GM12878 (cell line): ENCODE data around the gene IL10. TPM values are rescaled to one million over a fixed set of nuclear protein-coding genes. Genes with fewer than 3 reads are reported as not detected.

ENCODE experiments used
- ASH2L ChIP-seq: fragments of 300-600, 200-600 bp; sonication (generic); IDR thresholded peaks from 2 replicates; pipeline ENCODE4 v1.6.1; 2017; ENCODE audit warnings: low read depth, mild to moderate bottlenecking, borderline replicate concordance
- ATF7 ChIP-seq: fragments of 450-650 bp; IDR thresholded peaks from 2 replicates; pipeline ENCODE4 v1.6.1; 2016; ENCODE audit warnings: low read depth, mild to moderate bottlenecking
- CBFB ChIP-seq: IDR thresholded peaks from 2 replicates; pipeline ENCODE4 v1.6.1; 2016; ENCODE audit warnings: antibody characterized with exemption, low read depth
- CHD4 ChIP-seq: fragments of 200-600 bp; sonication (generic); IDR thresholded peaks from 2 replicates; pipeline ENCODE4 v1.6.1; 2016; ENCODE audit warnings: mild to moderate bottlenecking
- EP300 ChIP-seq, 2 experiments: fragments of 150-350 bp in 1 of 2; IDR thresholded peaks; 2 replicates each; pipeline ENCODE4 v1.6.1; 2011 to 2012; ENCODE audit warnings: low read depth in 2 of 2, low read length in 2 of 2, borderline replicate concordance in 1 of 2, improper control_type of control experiment in 1 of 2, inconsistent platforms in 1 of 2; ENCODE audit not compliant: control insufficient read depth in 1 of 2
- GATAD2B ChIP-seq: fragments of 450-650 bp; conservative IDR thresholded peaks from 2 replicates; pipeline ENCODE4 v1.6.1; 2017; ENCODE audit warnings: low read depth, mild to moderate bottlenecking, moderate library complexity
- HCFC1 ChIP-seq: fragments of 150-350 bp; IDR thresholded peaks from 2 replicates; pipeline ENCODE4 v1.6.1; 2014; ENCODE audit warnings: low read length
- IKZF2 ChIP-seq, 2 experiments: fragments of 450-650 bp; IDR thresholded peaks; 2 replicates each; pipeline ENCODE4 v1.6.1; 2017; ENCODE audit warnings: mild to moderate bottlenecking in 2 of 2, moderate library complexity in 2 of 2
- IRF4 ChIP-seq: IDR thresholded peaks from 2 replicates; pipeline ENCODE4 v1.6.1; 2011; ENCODE audit warnings: low read depth, low read length
- NFIC ChIP-seq: IDR thresholded peaks from 2 replicates; pipeline ENCODE4 v1.6.1; 2012; ENCODE audit warnings: low read depth, mild to moderate bottlenecking, inconsistent platforms, low read length, moderate library complexity
- PAX5 ChIP-seq: IDR thresholded peaks from 2 replicates; pipeline ENCODE4 v1.6.1; 2011; ENCODE audit warnings: low read depth, low read length, borderline replicate concordance
- PAX8 ChIP-seq: fragments of 450-650 bp; IDR thresholded peaks from 2 replicates; pipeline ENCODE4 v1.6.1; 2017; ENCODE audit warnings: mild to moderate bottlenecking, moderate library complexity
- POLR2AphosphoS5 ChIP-seq: IDR thresholded peaks from 2 replicates; pipeline ENCODE4 v1.6.1; 2011; ENCODE audit warnings: mild to moderate bottlenecking, low read length, inconsistent platforms
- RAD21 ChIP-seq: IDR thresholded peaks from 2 replicates; pipeline ENCODE4 v1.6.1; 2011; ENCODE audit warnings: mild to moderate bottlenecking, low read depth, low read length, moderate library complexity; ENCODE audit not compliant: insufficient read depth
- RAD51 ChIP-seq: fragments of 450-650 bp; IDR thresholded peaks from 2 replicates; pipeline ENCODE4 v1.6.1; 2016; ENCODE audit warnings: moderate library complexity, mild to moderate bottlenecking, inconsistent platforms
- RBBP5 ChIP-seq: fragments of 200-600 bp; sonication (generic); conservative IDR thresholded peaks from 2 replicates; pipeline ENCODE4 v1.6.1; 2016
- SMAD1 ChIP-seq: fragments of 450-650 bp; IDR thresholded peaks from 2 replicates; pipeline ENCODE4 v1.6.1; 2018; ENCODE audit warnings: mild to moderate bottlenecking, low read depth; ENCODE audit not compliant: partially characterized antibody
- SMC3 ChIP-seq: IDR thresholded peaks from 2 replicates; pipeline ENCODE4 v1.6.1; 2011; ENCODE audit warnings: low read length, improper control_type of control experiment, borderline replicate concordance
- SREBF2 ChIP-seq: IDR thresholded peaks from 2 replicates; pipeline ENCODE4 v1.6.1; 2012; ENCODE audit warnings: mild to moderate bottlenecking, low read length
- SRF ChIP-seq, 2 experiments: IDR thresholded peaks; 2 replicates each; pipeline ENCODE4 v1.6.1; 2011; ENCODE audit warnings: low read depth in 2 of 2, low read length in 2 of 2, mild to moderate bottlenecking in 1 of 2, moderate library complexity in 1 of 2
- TCF12 ChIP-seq: IDR thresholded peaks from 2 replicates; pipeline ENCODE4 v1.6.1; 2011; ENCODE audit warnings: low read depth, mild to moderate bottlenecking, low read length
- TCF7 ChIP-seq: IDR thresholded peaks from 2 replicates; pipeline ENCODE4 v1.6.1; 2014; ENCODE audit warnings: antibody characterized with exemption, borderline replicate concordance
- WRNIP1 ChIP-seq: IDR thresholded peaks from 2 replicates; pipeline ENCODE4 v1.6.1; 2011; ENCODE audit warnings: low read depth, low read length, improper control_type of control experiment, borderline replicate concordance
- YY1 ChIP-seq: IDR thresholded peaks from 2 replicates; pipeline ENCODE4 v1.6.1; 2011; ENCODE audit warnings: low read depth, mild to moderate bottlenecking, low read length
- polyA plus RNA-seq, 11 experiments: library from polyadenylated mRNA; depleted of rRNA in 4 of 11; unstranded in 6 of 11; stranded (reverse) in 5 of 11; fragments of >200 nt; fragmentation: Nextera tagmentation in 4 of 11; fragmentation: Illumina TruSeq in 1 of 11; extraction: Ambion mirVana in 4 of 11; extraction: Trizol in 1 of 11; gene quantifications; 1 replicate in 1 of 11; 2 replicates in 10 of 11; pipeline versions ENCODE4 v1.2.1 to v1.2.3, GENCODE V29; 2011 to 2016; ENCODE audit warnings: inconsistent platforms in 2 of 11, missing spikeins in 2 of 11, low read depth in 1 of 11
- total RNA-seq, 4 experiments: library from RNA; depleted of rRNA in 3 of 4; stranded (reverse); fragments of >200 nt in 3 of 4; fragmentation: Illumina TruSeq in 1 of 4; extraction: Trizol in 1 of 4; gene quantifications; 2 replicates each; pipeline versions ENCODE4 v1.2.1 to v1.2.3, GENCODE V29; 2013 to 2021
- TF ChIP-seq, protein P1 (sequence below): fragments of 450-650 bp; IDR thresholded peaks from 2 replicates; pipeline ENCODE4 v1.6.1; 2017; ENCODE audit warnings: mild to moderate bottlenecking
- TF ChIP-seq, protein P2 (sequence below): fragments of 450-650 bp; IDR thresholded peaks from 2 replicates; pipeline ENCODE4 v1.6.1; 2016; ENCODE audit warnings: mild to moderate bottlenecking
- TF ChIP-seq, protein P3 (sequence below): IDR thresholded peaks from 2 replicates; pipeline ENCODE4 v1.6.1; 2012; ENCODE audit warnings: low read length, inconsistent platforms
- TF ChIP-seq, protein P4 (sequence below): IDR thresholded peaks from 2 replicates; pipeline ENCODE4 v1.6.1; 2011; ENCODE audit warnings: low read depth, mild to moderate bottlenecking, low read length, moderate library complexity, borderline replicate concordance; ENCODE audit errors: extremely low read depth

IL10 gene
- total and polyA plus RNA-seq, 10 of the 15 experiments (the other 5 are each of a cell fraction or from before 2014, with no cell fraction given), result 0.34 to 5.0 (median 1.1) TPM

DNA sequence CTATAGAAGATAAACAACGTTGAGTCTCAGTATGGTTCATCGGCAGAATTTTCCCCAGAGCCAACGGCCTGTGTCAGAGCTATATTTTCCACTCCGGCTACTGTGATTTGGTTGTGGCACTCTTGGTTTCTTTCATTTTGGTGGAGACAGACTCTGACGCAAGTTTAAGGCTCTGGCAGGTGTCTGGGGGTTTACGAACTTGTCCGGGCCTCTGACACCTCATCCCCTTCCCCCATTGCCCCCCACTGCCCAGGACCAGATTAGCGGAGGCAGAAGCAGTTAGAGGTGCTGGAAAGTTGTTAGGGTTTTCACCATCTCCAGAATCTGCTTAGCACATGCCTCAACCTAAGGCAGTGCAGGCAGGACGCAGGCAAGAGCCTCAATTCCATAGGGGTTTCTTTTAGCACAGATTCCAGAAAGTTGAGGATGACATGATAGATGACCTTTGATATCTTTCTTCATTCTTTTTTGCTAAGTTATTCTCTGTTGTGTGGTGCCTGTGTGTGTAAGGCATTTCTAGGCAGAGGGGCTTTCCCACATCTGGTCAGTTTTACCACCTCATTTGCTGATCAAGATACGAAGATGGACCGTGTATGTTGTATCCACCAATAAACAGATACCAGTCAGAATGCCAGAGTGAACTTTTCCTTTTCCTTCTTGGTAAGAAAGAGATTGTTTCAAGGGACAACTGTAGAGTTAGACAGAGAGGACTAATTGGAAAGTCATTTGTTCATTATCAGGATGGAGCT, 18.4 kb upstream of the IL10 start (continued):
- TF ChIP-seq NFIC (peak; percentile 33; the same call in 1 of the 2 replicates), WRNIP1 (no peak), TCF12 (peak; percentile 84), ASH2L (no peak), SRF (IDR thresholded peaks at IDR 0.05; ENCODE audit: low read depth in 2 of 2, low read length in 2 of 2) (no peak), GATAD2B (peak; percentile 38; the same call in 1 of the 2 replicates), TCF7 (no peak), SMC3 (peak; percentile 17; the same call in 1 of the 2 replicates), ATF7 (peak; percentile 59), HCFC1 (no peak), CBFB (peak; percentile 71; the same call in 1 of the 2 replicates), POLR2AphosphoS5 (peak; percentile 48; the same call in 1 of the 2 replicates), IRF4 (no peak), PAX5 (peak; percentile 78), PAX8 (no peak), EP300 (IDR thresholded peaks at IDR 0.05; ENCODE audit: borderline replicate concordance in 1 of 2, control insufficient read depth in 1 of 2, low read depth in 2 of 2, low read length in 2 of 2) (peak; percentile 79 to 94; a peak in 2 of 4 replicates), YY1 (no peak), RAD21 (no peak), IKZF2 (IDR thresholded peaks at IDR 0.05) (peak; percentile 87 to 88), SREBF2 (no peak), CHD4 (no peak), RAD51 (peak; percentile 57), RBBP5 (no peak), SMAD1 (no peak)
- TF ChIP-seq, protein P1, sequence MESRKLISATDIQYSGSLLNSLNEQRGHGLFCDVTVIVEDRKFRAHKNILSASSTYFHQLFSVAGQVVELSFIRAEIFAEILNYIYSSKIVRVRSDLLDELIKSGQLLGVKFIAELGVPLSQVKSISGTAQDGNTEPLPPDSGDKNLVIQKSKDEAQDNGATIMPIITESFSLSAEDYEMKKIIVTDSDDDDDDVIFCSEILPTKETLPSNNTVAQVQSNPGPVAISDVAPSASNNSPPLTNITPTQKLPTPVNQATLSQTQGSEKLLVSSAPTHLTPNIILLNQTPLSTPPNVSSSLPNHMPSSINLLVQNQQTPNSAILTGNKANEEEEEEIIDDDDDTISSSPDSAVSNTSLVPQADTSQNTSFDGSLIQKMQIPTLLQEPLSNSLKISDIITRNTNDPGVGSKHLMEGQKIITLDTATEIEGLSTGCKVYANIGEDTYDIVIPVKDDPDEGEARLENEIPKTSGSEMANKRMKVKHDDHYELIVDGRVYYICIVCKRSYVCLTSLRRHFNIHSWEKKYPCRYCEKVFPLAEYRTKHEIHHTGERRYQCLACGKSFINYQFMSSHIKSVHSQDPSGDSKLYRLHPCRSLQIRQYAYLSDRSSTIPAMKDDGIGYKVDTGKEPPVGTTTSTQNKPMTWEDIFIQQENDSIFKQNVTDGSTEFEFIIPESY, result no peak
- TF ChIP-seq, protein P2, sequence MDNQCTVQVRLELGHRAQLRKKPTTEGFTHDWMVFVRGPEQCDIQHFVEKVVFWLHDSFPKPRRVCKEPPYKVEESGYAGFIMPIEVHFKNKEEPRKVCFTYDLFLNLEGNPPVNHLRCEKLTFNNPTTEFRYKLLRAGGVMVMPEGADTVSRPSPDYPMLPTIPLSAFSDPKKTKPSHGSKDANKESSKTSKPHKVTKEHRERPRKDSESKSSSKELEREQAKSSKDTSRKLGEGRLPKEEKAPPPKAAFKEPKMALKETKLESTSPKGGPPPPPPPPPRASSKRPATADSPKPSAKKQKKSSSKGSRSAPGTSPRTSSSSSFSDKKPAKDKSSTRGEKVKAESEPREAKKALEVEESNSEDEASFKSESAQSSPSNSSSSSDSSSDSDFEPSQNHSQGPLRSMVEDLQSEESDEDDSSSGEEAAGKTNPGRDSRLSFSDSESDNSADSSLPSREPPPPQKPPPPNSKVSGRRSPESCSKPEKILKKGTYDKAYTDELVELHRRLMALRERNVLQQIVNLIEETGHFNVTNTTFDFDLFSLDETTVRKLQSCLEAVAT, result peak; percentile 26; the same call in 1 of the 2 replicates
- TF ChIP-seq, protein P3, sequence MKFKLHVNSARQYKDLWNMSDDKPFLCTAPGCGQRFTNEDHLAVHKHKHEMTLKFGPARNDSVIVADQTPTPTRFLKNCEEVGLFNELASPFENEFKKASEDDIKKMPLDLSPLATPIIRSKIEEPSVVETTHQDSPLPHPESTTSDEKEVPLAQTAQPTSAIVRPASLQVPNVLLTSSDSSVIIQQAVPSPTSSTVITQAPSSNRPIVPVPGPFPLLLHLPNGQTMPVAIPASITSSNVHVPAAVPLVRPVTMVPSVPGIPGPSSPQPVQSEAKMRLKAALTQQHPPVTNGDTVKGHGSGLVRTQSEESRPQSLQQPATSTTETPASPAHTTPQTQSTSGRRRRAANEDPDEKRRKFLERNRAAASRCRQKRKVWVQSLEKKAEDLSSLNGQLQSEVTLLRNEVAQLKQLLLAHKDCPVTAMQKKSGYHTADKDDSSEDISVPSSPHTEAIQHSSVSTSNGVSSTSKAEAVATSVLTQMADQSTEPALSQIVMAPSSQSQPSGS, result peak; percentile 33; the same call in 1 of the 2 replicates
- TF ChIP-seq, protein P4, sequence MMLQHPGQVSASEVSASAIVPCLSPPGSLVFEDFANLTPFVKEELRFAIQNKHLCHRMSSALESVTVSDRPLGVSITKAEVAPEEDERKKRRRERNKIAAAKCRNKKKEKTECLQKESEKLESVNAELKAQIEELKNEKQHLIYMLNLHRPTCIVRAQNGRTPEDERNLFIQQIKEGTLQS, result no peak
